GM21390 (cell line): Measurements from ENCODE around the gene WNT7A.

Source experiments
- ATAC-seq: cut with Tn5 transposase; IDR thresholded peaks from one replicate; pipeline ENCODE4 v1.9.1; 2021; ENCODE audit not compliant: unreplicated experiment

WNT7A gene

DNA sequence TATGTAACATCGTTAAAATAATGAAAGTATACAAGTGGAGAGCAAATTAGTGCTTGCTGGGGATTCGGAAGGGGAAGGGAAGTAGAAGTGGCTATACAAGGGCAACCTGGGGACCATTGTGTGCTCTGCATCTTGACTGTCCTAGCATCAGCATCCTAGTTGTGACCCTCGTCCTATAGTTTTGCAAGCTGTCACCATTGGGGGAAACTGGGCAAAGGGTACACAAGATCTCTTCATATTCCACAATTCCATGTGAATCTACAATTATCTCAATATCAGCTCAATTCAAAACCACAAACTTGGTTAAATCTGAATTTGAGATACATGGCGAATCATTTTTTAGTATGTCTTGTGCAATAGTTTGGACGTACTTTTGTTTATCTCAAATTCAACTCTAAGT is 30.9 kb downstream of the WNT7A start:
- no peak for ATAC-seq

DNA sequence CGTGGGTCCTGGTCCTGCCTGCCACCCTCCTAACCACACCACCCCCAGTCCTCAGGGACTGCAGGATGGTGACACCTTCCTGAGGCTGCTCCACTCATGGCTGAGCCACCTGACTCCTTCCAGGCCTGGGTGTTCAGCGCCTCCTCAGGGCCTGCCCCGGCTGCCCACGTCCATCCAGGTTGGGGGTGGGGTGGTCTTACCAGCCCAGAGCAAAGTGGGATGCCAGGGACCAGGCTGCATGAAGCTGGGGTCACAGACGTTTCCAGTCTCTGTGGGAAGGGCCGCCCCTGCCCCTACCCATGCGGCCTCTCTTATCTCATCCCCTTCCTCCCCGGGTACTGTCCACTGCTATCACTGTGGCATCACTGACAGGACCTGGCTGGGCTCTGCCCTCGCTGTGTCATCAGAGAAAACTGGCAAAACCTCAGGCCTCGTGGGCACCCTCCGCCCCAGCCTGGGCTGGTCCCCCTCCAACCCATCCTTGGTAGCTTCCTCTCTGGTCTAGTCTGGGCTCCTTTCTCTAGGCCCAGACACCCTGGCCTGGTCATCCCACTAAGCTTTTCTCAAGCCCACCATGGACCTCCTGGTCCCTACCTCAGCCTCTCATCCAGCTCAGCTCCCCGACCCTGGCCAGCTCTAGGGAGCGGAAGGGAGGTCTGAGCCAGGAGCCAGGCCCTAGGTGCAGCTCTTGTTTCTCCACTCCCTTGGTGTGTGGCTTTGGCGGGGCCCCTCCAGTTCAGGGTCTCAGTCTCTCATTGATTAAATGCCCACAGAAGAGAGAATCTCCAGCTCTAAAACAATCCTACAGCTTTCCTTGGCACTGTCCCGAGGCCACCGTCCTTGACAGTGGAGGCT is 32.9 kb downstream of the WNT7A start:
- no peak for ATAC-seq

DNA sequence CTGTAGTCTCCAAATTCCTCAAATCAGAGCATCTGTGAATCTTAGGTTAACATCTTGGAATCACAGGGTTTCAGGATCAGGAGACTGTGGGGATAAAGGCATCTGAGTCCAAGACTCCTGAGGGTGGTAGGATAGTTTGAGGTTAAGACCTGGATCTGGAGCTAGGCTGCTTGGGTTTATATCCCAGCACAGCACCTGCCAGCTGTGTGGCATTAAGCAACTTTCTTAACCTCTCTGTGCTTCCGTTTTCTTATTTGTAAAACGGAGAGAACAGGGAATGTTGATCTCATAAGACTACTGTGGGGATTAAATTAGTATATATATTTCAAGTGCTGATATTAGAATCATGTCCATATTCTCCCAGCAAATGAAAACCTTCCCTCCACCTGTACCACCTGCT is 33.6 kb downstream of the WNT7A start:
- ATAC-seq, result no peak

DNA sequence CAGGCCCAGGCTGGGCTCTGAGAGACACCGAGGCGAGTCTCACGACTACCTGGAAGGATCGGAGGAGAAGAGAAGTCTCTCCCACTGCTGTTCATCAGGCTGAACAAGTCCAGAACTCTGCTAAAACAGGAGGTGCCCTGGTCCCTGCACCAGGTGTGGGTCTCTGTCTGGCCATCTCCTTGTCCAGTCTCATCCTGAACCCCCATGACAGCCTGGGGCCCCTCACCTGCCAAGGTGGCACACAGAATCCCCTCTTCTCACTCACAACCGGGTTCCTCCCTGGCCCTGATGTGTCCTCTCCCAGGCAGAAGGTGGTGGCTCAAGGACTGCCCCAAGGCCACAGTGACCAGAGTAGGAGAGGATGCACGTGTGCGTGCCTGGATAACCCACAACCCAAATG is 34.1 kb downstream of the WNT7A start:
- ATAC-seq, result no peak

DNA sequence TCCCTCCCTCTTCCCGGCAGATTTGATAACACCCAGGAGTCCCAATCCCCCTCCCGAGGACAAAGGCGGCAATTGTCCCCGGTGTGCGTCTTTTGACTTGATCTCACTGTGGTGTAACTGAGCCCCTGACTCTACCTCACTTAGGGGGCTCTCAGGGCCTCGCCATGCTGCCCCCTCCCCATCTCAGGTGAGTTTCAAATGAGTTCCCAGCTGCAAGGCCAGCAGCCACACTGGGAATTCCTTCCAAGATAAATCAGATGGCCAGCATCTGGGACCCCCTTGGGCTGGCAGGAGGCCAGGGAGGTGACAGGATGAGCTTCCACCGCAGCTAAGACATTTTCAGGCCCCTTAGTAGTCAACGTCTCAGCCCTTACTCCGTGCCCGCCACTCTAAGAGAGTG is 35.0 kb downstream of the WNT7A start:
- ATAC-seq, result no peak

DNA sequence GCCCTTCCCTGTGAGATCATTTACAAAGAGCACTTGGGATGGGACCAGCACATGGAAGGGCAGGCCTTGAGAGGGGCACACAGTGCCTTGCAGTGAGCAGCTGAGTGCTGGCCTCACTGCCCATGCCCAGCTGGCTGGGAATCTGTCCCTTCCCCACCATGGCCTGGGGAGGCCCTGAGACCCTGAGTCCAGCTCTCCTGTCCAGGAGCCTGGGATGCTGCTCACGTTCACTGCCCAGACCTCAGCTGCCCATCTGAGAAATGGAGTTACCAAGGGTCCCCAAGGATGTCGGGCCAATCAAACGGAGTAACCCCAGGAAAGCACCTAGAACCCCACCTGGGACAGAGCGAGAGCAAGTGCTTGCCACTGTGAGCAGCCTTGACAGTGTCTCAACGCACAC is 35.6 kb downstream of the WNT7A start:
- no peak for ATAC-seq

DNA sequence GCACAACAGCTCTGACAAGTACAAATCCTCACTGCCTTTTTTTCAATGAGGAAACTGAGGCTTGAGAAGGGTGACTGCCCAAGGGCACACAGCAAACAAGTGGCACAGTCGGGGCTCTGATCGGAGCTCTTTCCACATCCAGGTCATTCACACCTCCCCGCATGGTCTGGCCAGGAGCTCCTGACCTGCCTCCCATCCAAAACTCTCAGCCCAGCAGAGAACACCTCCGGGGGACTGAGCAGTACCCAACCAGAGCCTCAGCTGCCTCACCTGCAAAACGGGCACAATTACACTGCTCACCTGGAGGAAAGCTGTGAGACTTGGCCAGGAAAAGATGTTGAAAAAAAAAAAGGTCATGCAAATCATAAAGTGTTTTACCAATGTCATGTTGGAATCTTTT is 36.5 kb downstream of the WNT7A start:
- no peak for ATAC-seq

DNA sequence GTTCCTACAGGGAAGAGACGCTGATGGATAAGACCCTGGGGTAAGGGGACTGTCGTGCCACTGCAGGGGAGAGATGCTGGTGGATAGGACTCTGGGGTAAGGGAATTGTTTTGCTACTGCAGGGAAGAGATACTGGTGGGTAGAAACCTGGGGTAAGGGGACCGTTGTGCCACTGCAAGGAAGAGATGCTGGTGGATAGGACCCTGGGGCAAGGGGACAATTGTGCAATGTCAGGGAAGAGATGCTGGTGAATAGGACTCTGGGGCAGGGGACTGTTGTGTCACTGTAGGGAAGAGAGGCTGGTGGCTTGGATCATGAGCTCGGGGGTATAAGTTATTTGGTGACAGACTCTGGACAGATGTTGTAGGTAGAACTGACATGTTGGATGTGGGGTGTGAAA is 37.6 kb downstream of the WNT7A start:
- no peak for ATAC-seq

DNA sequence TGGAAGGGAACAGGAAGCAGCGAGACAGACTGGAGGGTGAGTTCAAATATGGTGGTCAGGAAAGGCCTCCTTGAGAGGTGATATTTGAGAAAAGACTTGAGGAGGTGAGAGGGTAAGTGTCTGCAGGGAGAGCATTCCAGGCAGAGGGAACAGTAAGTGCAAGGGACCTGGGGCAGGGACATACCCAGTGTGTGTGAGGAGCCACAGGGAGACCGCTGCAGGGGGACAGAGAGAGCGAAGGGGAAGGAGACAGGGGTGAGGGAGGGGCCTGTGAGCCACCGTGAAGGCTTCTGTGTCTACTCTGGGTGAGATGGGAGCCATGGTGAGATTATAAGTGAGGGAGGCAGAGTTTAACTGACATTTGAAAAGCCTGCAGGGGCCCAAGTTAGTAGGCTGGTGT is 38.0 kb downstream of the WNT7A start:
- ATAC-seq, result no peak

DNA sequence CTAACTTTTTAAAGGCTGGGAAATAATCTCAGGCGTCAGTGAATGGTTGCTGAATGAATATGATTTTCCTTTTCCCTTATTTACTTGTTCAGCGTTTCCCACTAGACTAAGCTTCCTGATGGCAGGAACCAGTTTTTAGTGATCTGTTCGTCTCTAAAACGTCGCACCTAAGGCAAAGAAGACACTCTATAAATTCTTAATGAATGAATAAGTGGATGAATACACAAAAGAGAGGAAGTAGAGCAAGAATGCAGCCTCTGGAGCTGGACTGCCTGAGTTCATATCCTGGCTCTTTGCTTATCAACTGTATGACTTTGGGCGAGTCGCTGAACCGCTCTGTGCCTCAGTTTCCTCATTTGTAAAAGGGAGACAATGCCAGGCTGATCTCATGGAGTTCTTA is 38.7 kb downstream of the WNT7A start:
- no peak for ATAC-seq

DNA sequence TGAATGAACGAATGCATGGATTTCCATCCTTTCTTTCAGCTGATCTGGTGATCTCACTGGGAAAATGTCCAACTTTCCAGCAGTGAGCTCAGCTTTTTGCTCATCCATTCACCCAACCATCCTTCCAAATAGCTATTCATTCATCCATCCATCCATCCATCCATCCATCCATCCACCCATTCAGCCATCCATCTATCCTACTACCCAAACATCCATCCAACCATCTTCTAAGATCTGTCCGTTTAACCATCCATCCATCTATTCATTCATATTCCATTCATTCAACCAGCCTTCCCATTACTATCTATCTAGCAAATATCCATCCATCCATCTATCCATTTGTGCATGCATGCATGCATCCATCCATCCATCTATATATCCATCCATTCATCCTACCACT is 39.4 kb downstream of the WNT7A start:
- no peak for ATAC-seq

DNA sequence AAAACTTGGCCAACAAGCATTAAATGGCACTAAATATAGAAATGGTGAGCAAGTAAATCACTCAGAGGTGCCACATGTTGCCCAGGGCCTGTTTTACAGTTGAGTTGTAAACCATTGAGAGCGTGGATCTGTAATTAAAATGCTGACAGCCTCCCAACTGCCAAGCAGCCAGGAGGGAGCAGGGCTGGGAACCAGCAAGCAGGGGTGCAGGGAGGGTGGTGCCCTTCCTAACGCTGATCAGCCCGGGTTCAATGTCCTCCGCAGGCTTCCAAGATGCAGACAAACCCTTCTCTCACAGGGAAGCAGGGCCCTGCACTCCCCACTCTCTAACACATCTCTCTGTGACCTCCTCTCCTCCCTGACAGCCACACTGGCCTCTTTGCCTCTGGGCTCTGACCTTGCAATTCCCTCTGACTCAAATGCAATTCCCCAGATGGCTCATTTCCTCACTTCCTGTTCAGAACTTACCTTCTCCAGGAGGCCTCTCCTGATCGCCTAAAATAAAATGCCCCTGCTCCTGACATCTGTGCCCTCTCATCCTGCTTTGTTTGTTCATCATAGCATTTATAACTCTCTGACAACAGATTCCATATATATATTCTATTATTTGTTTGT is 40.0 kb downstream of the WNT7A start:
- no peak for ATAC-seq

DNA sequence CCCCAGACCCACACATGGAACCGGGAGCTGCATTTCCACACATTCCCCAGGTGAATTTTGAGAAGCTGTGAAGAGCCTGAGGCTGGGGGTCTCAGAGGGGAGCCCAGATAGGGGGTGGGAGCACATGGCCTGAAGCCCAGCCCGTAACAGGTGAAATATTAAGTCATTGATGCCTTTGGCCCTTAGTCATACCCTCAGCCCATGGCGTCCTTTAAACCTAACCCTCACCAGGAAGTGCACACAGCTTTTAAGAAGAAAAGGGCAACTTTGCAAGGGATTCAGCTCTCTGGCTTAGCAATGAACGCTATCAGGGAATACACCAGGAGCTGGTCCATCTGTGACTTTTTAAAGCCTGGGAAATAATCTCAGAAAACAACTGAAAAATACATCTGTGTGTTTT is 40.6 kb downstream of the WNT7A start:
- ATAC-seq, result no peak

DNA sequence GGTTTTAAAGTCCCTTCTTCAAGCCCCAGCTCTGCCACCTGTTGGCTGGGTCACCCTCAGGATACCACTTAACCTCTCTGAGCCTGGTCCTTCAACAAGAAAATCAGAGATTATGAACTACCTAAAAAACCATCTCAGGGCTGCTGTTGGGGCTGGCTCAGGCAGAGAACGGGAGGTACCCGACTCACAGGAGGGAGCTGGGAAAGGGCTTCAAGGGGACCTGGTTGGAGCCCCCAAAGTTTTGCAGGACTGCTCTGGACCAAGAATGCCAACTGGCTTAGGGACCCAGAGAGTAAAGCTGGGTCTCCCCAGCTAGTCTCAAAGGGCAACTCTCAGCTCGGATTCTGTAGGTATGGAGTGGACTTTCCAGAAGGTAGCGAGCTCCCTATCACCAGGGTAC is 41.5 kb downstream of the WNT7A start:
- ATAC-seq, result no peak

DNA sequence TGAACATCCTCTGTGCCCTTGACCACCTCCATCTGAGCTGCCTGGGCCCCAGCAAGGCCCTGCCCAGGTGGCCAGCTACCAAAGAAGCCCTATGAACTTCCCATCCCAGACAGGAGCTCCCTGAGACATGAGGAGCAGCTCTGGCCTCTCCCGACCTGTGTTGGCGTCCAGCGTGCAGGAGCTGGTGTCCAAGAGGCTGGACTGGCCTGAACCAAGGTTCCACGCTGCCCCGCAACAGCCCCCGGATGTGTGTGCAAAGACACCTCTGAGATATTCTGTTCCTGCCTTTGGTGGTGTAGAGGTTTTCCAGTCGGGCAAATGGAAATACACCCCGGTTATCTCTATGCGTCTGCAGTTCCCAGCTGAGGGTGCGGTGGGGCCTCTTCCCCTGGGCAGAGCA is 42.1 kb downstream of the WNT7A start:
- no peak for ATAC-seq

DNA sequence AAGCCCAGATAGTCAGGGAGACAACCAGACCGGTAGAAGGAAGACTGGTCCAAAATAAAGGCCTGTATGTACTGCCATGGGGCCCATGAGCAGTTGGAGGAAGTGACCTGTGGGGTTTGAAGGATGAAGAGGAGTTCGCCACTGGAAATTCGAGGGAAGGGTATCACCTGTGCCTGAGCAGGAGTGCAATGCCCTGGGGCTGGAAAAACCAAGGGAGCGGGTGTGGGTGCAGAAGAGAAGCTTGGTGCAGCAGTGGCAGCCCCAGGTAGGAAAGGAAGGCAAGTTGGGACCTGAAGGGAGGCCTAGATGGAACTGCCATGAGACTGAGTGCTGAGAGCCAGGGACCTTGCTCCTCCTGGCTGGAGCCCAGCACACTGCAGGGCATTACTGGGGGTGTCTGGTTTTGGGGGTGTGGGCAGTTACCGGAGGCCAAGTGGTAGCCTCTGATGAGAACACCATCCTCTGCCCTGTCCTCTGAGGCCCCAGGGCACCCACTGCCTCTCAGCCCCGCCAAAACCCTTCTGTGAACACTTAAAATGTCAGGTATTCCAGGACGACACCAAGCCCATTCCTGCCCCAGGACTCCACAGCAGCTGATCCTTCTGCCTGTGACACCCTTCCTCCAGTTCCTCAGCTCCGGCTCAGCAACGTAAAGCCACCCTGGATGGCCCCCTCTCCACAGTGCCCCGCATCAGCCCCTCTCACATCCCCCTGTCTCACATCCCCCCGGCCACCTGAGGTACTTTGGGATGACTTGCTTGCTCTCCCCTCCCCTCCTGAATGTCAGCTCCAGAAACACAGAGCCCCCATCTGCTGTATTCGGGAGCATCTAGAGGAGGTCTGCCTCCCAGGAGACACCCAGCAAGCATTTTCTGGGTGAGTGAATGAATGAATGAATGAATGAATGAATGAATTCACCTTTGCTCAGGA is 42.9 kb downstream of the WNT7A start:
- ATAC-seq, result no peak

DNA sequence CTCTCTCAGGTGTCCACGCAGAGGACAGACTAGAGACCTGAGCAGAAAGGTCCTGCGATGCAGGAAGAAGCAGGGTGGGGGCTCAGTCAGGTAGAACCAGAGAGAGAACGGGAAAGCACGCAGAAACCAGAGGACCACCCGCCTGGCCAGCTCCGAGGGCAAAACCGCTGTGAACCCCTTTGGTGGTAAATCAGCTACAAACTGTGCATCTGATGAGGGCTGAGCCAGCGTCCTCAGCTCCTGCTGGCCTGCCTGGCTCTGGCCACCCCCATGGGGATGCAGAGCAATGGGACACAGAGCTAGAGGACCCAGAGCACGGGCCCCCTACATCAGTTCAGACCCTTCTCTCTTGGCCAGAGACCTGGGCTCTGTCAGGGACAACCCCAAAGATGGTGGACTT is 44.6 kb downstream of the WNT7A start:
- ATAC-seq, result no peak

DNA sequence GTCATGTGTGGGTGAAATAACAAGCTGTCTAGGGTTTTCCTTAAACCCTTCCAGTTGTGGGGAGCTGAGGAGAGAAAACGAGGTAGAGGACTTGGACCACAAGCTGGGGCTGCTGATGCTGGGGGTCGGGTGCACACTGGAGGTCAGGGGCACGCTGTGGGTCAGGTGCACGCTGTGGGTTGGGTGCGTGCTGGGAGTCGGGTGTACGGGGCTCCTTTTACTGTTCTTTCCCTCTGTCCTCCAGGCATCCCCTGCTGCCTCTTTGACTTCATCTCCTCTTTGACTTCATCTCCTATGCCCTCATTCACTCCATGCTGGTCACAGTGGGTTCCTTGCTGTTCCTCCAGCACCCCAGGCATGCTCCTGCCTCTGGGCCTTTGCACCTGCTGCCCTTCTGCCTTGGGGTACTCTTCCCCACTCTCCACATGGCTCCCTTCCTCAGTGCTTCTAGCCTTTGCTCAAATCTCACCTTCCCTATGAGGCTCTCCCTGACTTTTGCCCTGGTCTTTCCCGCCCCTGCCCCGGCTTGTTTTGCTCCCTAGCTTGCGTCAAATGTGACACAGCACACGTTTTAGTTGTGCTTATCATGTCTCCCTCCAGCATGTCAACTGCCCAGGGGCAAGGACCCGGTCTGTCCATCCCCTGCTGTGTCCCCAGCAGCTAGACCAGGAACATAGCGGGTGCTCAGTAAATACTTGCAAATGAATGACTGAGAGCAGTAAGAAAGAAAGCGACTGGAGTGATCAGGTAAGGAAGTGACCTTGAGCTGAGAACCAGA is 45.4 kb downstream of the WNT7A start:
- no peak for ATAC-seq

DNA sequence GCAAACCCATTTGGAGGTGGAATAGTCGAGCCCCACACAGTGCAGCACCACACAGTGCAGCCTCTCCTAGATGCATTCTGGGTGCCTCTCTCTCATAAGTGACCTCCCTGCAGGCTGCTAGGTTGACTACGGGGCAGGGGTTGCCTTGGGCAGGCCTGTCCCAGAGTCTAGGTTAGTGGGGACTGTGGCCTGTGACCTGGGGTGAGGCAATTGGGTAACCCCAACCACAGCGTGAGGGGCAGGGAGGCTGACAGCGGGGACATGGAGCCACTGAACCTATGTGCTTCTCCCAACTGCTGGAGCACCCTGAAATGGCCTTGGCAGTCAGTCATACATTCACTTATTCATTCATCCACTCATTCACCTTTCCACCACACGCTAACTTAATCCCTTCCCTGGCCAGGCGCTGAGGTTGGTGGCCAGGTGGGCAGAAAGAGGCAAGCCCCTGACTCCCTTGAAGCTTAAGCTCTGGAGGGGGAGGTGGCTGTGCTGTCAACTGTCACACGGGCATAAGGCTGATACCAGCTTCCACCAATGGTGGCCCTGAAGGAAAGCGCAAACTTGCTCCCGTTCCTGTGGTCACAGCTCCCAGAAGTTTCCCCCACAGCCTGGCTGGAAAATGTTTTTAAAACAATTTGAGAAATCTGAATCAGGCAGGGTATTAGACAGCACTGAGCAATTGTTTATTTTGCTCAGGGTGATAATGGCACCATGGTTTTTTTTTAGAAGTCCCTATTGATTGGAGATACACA is 46.2 kb downstream of the WNT7A start:
- no peak for ATAC-seq

DNA sequence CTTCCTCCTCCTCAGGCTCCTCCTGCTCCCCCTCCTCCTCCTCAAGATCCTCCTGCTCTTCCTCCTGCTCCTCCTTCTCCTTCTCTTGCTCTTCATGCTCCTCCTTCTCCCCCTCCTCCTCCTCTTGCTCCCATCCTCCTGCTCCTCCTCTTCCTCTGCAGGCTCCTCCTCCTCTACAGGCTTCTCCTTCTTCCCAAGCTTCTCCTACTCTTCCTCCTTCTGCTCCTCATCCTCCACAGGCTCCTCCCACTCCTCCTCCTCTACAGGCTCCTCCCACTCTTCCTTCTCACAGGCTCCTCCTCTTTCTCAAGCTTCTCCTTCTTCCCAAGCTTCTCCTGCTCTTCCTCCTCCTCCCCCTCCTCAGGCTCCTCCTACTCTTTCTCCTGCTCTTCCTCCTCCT is 47.7 kb downstream of the WNT7A start:
- ATAC-seq, result no peak
